Suppressor macrophage (primary cell): ENCODE results near the gene SERPINE3.

Experiments used
- DNase-seq, 4 experiments: peaks; one replicate each; pipeline ENCODE4 v3.0.0-alpha.2; 2020 to 2022

SERPINE3 gene

DNA sequence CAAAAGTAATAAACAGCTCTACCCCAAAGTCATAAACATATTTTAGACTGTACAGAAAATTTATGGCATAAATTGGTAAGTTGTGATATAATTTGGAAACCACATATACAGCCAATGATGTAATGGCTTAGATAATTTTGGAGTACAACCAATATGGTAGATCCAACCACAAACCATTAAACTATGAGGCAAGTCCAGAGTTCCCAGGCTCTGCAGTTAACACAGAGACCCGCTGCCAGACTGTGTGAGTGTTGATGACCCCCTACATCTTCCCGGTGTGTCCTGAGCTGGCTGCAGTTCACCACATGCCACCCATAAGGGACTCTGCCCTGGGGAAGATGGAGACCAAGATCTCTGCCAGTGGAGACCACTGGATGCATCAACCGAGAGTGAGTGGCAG, 9.9 kb upstream of the SERPINE3 start:
- no peak for DNase-seq

DNA sequence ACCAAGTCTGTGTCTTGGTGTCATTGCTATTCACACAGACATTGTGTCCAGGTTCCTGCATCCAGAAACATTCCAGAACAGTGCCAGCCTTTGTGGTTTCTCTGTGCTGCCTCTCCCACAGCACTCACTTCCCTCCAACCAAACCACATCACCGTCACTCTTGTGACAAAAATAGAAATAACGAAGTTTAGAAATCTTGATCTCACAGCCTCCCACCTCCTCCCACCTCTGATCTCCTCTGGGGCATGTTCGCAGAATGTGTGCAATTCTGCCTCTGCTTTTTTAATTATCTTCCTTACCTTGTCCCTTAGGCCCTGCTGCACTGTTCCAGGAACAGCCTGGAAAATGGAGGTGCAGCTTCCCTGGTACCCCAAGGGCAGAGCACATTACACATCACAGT, 8.7 kb upstream of the SERPINE3 start:
- DNase-seq, result peak; percentile 81 to 92 (median 86)

DNA sequence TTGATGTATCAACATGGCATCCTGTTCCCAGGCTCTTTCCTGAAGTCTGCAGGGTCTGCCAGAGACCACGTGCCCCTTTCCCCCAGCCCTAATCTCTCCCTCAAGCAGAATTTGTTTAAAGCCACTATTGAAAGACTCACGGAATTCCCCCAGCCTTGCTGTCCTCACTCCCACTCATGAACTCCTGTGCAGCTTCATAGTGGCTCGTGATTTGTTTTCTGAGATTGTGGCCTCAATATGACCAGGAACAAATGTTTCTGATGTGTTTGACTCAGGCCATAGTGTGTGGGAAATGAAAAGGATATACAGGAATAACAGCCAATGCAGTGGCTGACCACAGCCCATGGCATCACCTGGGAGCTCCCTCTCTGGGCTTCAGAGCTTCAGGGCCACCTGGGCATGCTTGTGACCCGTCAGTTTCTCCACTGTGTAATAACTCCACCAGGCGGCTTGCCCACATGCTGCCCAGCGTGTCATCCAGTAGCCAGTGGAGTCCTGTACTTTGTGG, 8.1 kb upstream of the SERPINE3 start:
- peak; percentile 56 to 83 (median 66) for DNase-seq

GRCh38 chr13:51332566-51333361, 6.7 kb upstream of the SERPINE3 start:
- DNase-seq, result no peak

DNA sequence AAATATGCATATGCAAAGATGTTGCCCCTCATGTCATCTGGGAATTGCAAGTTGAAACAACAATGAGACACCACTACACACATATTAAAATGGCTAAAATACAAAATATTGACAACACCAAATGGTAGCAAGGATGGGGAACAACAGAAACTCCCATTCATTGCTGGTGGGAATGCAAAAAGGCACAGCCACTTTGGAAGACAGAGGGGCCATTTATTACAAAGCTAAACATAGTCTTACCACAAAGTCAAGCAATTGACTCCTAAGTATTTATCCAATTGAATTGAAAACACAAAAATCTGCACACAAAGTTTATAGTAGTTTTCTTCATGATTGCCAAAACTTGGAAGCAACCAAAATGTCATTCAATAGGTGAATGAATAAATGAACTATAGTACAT, 6.1 kb upstream of the SERPINE3 start:
- DNase-seq, result no peak

DNA sequence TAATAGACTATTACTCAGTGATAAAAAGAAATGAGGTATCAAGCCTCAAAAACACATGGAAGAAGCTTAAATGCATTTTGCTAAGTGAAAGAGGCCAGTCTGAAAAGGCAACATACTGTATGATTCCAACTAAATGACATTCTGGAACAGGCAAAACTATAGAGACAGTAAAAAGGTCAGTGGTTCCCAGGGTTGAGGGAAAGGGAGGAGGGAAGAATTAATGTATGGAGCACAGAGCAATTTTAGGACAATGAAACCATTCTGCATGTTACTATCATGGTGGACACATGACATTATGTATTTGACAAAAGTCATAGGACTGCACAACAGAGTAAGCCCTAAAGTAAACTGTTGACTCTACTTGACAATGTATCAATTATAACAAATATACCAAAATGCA, 5.7 kb upstream of the SERPINE3 start:
- DNase-seq, result no peak

GRCh38 chr13:51336746-51337145, 2.7 kb upstream of the SERPINE3 start:
- DNase-seq, result no peak

- DNase-seq, result no peak
Observed at GRCh38 chr13:51339952-51340732, 651 bp downstream of the SERPINE3 start.

GRCh38 chr13:51341232-51341631, 1.7 kb downstream of the SERPINE3 start:
- DNase-seq, result no peak

DNA sequence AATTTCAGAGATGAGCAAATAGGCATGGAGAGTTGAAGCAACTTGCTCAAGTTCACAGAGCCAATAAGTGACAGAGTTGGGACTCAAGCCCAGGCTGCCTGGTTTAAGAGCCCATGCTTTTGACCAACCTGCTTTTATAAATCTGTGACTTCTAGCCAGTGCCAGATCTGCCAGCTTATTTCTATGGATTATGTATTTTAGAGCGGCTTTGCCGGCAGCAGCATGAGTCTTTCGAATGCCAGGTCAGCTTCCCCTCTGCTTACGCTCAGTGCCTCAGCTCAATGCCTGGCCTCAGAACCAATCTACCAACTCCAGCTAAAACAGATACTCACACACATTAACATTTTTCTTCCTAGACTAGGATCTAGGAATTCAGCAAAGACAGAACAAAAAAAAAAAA, 2.3 kb downstream of the SERPINE3 start:
- no peak for DNase-seq

GRCh38 chr13:51342706-51343105, 3.2 kb downstream of the SERPINE3 start:
- DNase-seq, result peak in 1 of 4 experiments; percentile 3

GRCh38 chr13:51343475-51343874, 4.0 kb downstream of the SERPINE3 start:
- DNase-seq, result no peak

DNA sequence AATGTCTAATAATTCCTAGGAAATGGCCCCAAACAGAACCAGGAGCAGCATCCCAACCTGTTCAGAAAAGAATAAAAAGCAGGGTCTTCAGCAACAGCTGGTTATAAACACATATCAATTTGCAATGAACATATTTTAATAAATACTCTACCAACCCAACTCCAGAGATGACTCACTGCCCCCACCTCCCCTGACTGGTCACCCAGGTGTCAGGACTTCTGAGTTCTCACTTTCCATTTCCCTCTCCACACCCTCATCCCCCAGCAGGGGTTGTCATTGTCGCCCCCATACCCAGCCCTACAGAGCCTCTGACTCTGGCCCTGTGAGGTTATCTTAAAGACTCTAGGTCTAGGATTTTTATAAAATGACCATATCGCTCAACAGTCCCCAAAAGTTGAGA, 6.9 kb downstream of the SERPINE3 start:
- DNase-seq, result no peak

DNA sequence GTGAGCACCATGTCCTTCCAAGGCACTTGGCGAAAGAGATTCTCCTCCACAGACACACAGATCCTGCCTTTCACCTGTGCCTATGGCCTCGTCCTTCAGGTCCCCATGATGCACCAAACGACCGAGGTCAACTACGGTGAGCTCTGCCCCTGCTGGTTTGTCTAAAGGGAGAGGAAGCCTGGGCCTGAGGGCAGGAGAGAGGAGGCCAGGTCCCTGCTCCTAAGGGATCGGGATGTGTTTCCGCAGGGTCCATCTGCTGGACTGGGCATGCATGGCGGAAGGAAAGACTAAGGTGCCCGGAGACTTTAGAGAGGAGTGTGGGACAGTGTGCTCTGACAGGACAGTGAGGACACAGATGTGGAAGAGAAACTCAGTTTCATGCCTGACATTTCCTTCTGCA, 7.6 kb downstream of the SERPINE3 start:
- no peak for DNase-seq

DNA sequence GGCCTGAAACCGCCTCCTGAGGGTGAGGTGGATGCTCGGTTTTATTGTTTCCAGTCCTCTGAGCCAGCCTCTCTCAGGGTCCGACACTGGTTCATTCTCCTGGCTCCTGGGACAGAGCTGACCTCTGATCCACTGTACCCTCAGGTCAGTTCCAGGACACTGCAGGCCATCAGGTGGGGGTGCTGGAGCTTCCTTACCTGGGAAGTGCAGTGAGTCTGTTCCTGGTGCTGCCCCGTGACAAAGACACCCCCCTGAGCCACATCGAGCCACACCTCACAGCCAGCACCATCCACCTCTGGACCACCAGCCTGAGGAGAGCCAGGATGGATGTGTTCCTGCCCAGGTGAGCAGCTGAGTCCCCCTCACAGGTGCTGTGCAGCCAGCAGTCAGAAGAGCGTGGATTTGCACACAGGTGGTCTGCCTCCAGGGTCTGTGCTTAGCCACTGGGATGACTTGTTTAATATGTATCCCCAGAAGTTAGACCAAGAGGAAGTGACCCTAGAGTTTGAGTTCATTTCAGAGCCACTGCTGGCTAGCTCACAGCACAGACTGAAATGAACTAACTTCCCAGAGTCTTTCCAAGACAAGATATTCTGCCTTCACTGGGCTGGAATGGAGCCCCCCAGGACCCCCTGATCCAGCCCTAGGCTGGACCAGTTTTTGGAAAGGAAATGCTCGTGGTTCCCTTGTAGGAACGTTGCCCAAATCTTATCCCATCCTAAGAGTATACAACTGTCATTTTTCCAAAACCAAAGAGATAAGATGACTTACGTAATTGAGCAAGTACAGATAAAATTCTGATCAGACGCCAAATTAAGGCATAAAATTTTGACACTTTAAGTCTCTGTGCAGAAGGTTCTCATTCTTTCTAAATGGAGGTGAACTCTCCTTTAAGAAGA, 8.8 kb downstream of the SERPINE3 start:
- DNase-seq, result no peak

GRCh38 chr13:51349016-51349415, 9.5 kb downstream of the SERPINE3 start:
- no peak for DNase-seq

DNA sequence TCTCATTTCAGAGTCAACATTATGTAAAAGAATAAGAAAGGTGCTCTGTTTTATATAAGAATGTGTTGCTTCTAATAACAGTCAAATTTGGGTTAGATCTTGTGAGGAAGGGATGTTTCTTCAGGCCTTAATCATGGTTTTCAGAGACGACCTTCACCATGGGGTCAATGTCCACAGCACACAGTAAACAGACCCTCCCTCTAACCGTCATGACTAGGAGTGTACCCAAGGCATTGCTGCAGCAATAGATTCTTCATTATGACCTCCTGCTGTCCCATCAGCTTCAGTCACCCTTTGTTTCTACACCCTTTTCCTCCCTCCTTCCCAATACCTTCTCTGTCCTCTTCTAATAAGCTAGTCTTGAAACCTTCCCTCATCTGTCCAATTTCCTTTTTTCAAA, 15.7 kb downstream of the SERPINE3 start:
- DNase-seq, result no peak

DNA sequence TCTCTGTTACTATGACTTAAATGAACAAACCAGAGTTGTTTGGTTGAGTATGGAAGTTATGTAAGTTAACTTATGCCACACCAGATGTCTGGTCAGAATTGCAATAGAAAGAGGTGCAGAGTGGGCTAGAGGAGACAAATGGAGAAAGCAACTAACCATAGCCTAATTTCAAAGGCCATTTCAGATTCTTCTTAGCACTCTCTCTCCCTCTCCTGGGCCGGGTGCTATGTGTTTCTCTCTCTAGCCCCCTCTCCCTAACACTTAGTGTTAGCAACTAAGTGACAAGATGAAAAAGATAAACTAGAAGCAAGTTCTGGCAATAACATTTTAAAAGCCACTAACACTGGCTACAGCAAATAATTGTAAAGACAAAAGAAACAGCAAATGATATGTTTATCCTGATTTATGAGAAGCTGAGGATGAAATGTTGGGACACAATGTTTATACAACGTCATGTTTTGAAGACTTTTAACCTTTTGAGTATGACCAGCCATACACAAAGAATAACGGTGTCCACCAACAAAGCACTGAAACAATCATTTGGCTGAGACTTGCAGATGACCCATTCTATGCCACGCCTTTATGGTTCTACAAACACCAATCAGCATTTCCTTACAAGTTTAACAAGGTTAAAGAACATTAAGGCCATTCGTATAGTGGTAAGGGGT, 18.6 kb downstream of the SERPINE3 start:
- DNase-seq, result no peak

- DNase-seq, result no peak
Observed at GRCh38 chr13:51359352-51359751, 19.9 kb downstream of the SERPINE3 start.

DNA sequence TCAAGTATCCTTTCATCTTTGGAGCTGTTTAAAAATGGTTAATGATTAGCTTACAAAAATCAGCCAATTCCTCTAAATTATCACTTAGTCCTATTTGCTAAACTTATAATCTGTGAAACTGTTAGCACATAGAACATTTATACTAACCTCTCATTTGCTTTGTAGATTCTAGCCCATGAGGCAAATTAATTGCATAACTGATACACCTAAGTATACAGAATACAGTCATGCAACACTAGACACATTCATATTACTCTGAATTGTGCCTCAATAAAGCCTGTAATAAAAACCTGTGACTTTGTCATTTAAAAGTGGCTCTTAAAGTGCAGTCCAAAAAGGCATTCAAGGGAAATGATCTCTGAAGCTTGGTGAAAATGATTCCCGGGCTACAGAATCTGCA, 21.0 kb downstream of the SERPINE3 start:
- no peak for DNase-seq

GRCh38 chr13:51361106-51361505, 21.6 kb downstream of the SERPINE3 start:
- DNase-seq, result no peak

- no peak for DNase-seq
Observed at GRCh38 chr13:51363625-51364024, 24.1 kb downstream of the SERPINE3 start.
